ENCODE measurements around the gene IL21.

The IL21 gene

DNA sequence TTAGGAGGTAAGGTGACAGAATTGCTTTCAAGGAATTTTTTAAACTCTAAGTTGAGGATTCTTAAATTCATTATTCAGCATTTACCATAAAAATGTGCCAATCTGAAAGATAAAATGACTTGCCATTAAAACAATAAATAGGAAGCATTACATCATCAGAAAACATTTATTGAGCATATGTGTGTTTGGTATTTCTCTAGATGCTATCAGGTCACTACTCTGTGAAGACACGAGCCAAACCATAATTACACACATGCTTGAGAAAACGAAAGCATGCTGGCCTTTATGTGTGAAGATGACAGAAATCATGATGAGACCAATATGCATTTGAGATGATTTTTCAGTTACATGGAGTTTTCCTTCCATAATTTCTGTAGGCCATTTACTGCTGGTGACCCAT, 12.3 kb upstream of the IL21 start:
- TF ChIP-seq, protein P1, sequence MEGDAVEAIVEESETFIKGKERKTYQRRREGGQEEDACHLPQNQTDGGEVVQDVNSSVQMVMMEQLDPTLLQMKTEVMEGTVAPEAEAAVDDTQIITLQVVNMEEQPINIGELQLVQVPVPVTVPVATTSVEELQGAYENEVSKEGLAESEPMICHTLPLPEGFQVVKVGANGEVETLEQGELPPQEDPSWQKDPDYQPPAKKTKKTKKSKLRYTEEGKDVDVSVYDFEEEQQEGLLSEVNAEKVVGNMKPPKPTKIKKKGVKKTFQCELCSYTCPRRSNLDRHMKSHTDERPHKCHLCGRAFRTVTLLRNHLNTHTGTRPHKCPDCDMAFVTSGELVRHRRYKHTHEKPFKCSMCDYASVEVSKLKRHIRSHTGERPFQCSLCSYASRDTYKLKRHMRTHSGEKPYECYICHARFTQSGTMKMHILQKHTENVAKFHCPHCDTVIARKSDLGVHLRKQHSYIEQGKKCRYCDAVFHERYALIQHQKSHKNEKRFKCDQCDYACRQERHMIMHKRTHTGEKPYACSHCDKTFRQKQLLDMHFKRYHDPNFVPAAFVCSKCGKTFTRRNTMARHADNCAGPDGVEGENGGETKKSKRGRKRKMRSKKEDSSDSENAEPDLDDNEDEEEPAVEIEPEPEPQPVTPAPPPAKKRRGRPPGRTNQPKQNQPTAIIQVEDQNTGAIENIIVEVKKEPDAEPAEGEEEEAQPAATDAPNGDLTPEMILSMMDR (IDR thresholded peaks at IDR 0.05; ENCODE audit: low read depth, low read length) = no peak
- DNase-seq (ENCODE audit: low read depth in 2 of 2) = no peak
- no peak overlapping the region for H3K4me3 ChIP-seq (replicated peaks in 1 of 2; ENCODE audit: low read depth in 2 of 2, low read length in 2 of 2)

DNA sequence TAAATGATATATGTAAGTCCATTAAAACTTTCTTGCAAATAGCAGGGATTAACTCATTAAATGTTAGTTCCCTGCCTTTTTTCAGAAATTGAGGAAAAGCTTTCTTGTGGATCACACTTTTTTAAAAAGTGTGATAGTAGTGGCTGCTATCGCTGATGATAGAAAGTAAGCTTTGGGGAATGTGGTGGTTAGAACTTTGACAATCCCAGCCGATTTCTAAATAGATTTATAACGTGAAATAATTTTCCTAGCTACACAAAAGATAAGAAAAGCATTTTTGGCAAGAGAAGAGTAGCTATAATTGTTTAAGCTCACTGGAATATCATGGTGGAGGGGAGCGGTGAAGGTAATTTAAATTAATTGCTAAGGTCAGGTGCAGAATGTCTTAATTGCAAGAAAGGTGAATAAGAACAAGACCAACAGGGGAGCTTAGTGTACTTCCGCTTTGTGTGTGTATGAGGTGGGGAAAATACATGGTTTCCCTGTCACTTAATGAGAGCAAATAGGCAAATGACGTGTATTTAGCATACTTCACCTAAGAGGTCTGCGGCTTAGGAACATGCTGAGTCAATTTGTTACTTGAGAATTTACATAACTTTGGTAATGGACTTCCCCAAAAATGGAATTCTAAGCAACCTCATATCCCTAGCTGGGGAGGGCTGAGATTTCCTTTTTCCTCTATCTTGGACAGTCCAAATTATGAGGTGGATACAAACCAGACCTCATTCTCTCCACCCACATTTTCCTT, 11.7 kb upstream of the IL21 start:
- DNase-seq (ENCODE audit: low read depth in 2 of 2) = no peak
- H3K4me3 ChIP-seq (replicated peaks in 1 of 2; ENCODE audit: low read depth in 2 of 2, low read length in 2 of 2) = no peak overlapping the region
- TF ChIP-seq, protein P1 (IDR thresholded peaks at IDR 0.05; ENCODE audit: low read depth, low read length) = no peak

GRCh38 chr4:122625156-122625555, 4.3 kb upstream of the IL21 start:
- peak in 1 of 2 donors; percentile 80 for DNase-seq (ENCODE audit: low read depth in 2 of 2)
- no peak overlapping the region for H3K4me3 ChIP-seq (replicated peaks in 1 of 2; ENCODE audit: low read depth in 2 of 2, low read length in 2 of 2)
- TF ChIP-seq, protein P1 (IDR thresholded peaks at IDR 0.05; ENCODE audit: low read depth, low read length) = no peak

DNA sequence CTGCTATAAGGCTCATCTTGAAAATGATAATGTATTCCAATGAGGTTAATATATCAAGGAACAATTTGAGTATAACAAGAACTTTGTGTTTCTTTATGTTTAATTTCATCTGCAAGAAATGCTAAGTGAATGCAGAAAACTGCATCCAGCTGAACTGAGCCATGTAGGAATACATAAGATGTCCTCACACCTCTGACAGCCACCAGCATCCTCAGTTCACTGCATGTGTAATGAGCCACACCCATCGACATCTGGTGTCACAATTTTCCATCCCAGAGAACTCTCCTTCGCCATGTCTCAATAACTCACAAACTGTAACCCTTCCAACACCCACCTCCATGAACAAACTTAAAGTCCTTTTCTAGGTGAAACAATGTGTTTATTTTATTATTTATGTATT, 3.3 kb upstream of the IL21 start:
- TF ChIP-seq, protein P1 (IDR thresholded peaks at IDR 0.05; ENCODE audit: low read depth, low read length) = no peak
- H3K4me3 ChIP-seq (replicated peaks in 1 of 2; ENCODE audit: low read depth in 2 of 2, low read length in 2 of 2) = no peak overlapping the region
- no peak for DNase-seq (ENCODE audit: low read depth in 2 of 2)

- TF ChIP-seq, protein P1 (IDR thresholded peaks at IDR 0.05; ENCODE audit: low read depth, low read length) = no peak
- DNase-seq (ENCODE audit: low read depth in 2 of 2) = no peak
- H3K4me3 ChIP-seq (replicated peaks in 1 of 2; ENCODE audit: low read depth in 2 of 2, low read length in 2 of 2) = no peak overlapping the region
These were observed 2.8 kb upstream of the IL21 start for GRCh38 chr4:122623637-122624166.

DNA sequence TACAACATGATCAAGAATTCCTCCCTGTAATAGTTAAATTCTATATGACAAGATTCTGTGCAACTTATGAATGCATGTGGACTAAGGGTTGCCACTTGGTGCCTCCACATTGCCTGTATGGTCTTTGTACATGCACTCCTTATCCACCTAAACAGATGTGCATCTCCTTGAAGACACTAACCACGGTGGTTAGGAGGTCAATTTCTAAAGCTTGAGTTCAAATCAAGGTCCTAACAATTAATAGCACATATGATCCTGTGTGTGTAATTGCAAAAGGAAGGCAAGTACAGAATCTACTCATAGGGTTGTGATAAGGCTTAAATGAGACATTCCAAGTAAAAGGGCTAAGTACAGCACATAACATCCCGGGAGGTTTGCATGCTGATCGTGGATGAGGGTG, 1.5 kb upstream of the IL21 start:
- DNase-seq (ENCODE audit: low read depth in 2 of 2) = no peak
- TF ChIP-seq, protein P1 (IDR thresholded peaks at IDR 0.05; ENCODE audit: low read depth, low read length) = no peak
- H3K4me3 ChIP-seq (replicated peaks in 1 of 2; ENCODE audit: low read depth in 2 of 2, low read length in 2 of 2) = no peak overlapping the region
